Neural progenitor cell (in vitro differentiated cells): ENCODE results near the gene C12orf42. TPM values are rescaled to one million over a fixed set of nuclear protein-coding genes. Genes with fewer than 3 reads are reported as not detected.

Source experiments
- DNase-seq: peaks from one replicate; pipeline ENCODE4 v3.0.0-alpha.2; 2016; ENCODE audit warnings: low spot score
- H2AFZ ChIP-seq: fragments of 200-600 bp; sonication (generic); replicated peaks from 2 replicates; pipeline ENCODE4 v1.6.1; 2016; ENCODE audit warnings: antibody characterized with exemption
- H3F3A ChIP-seq: fragments of 200-600 bp; sonication (generic); 2 replicates; pipeline ENCODE4 v1.6.1; 2016; ENCODE audit warnings: antibody characterized with exemption, low read depth
- H3K27ac ChIP-seq: fragments of 200-600 bp; sonication (generic); 2 replicates; pipeline ENCODE4 v1.5.1; 2016; ENCODE audit warnings: mild to moderate bottlenecking
- H3K27me3 ChIP-seq: fragments of 200-600 bp; sonication (generic); 2 replicates; pipeline ENCODE4 v1.6.1; 2016; ENCODE audit warnings: mild to moderate bottlenecking, moderate library complexity
- H3K36me3 ChIP-seq: fragments of 200-600 bp; sonication (generic); 2 replicates; pipeline ENCODE4 v1.5.1; 2016
- H3K4me1 ChIP-seq: fragments of 200-600 bp; sonication (generic); 2 replicates; pipeline ENCODE4 v1.6.1; 2016; ENCODE audit warnings: mixed run types
- H3K4me2 ChIP-seq: fragments of 200-600 bp; sonication (generic); 2 replicates; pipeline ENCODE4 v1.6.1; 2016
- H3K4me3 ChIP-seq: fragments of 200-600 bp; sonication (generic); 2 replicates; pipeline ENCODE4 v1.5.1; 2016
- H3K79me2 ChIP-seq: fragments of 200-600 bp; sonication (generic); 2 replicates; pipeline ENCODE4 v1.6.1; 2016; ENCODE audit warnings: low read depth
- H3K9ac ChIP-seq: fragments of 200-600 bp; sonication (generic); 2 replicates; pipeline ENCODE4 v1.6.1; 2016
- H3K9me3 ChIP-seq: fragments of 200-600 bp; sonication (generic); 2 replicates; pipeline ENCODE4 v1.5.1; 2016; ENCODE audit warnings: low read depth
- H4K20me1 ChIP-seq: fragments of 200-600 bp; sonication (generic); 2 replicates; pipeline ENCODE4 v1.6.1; 2016; ENCODE audit warnings: low read depth
- H3K27ac Mint-ChIP-seq: 3 replicates; pipeline ENCODE4 v1.8.0; 2021; ENCODE audit warnings: mixed read lengths
- H3K27me3 Mint-ChIP-seq: 2 replicates; pipeline ENCODE4 v1.8.0; 2022; ENCODE audit warnings: low read depth, mild to moderate bottlenecking, inconsistent platforms, moderate library complexity, mixed read lengths; ENCODE audit not compliant: insufficient read depth
- H3K36me3 Mint-ChIP-seq: 3 replicates; pipeline ENCODE4 v1.8.0; 2021; ENCODE audit warnings: mixed read lengths
- H3K4me1 Mint-ChIP-seq: 3 replicates; pipeline ENCODE4 v1.8.0; 2021; ENCODE audit warnings: mixed read lengths
- H3K4me3 Mint-ChIP-seq: 3 replicates; pipeline ENCODE4 v1.8.0; 2021; ENCODE audit warnings: mild to moderate bottlenecking, moderate library complexity, mixed read lengths
- H3K9me3 Mint-ChIP-seq: 3 replicates; pipeline ENCODE4 v1.8.0; 2020; ENCODE audit warnings: mixed read lengths
- EZH2 ChIP-seq: fragments of 200-600 bp; sonication (generic); IDR thresholded peaks from 2 replicates; pipeline ENCODE4 v1.6.1; 2017; ENCODE audit warnings: antibody characterized with exemption, mild to moderate bottlenecking, moderate library complexity
- EZH2phosphoT487 ChIP-seq: fragments of 200-600 bp; sonication (generic); IDR thresholded peaks from 2 replicates; pipeline ENCODE4 v1.6.1; 2017; ENCODE audit warnings: antibody characterized with exemption
- total RNA-seq: library from RNA; depleted of rRNA; stranded (reverse); fragments of >200 nt; gene quantifications from 2 replicates; pipeline ENCODE4 v1.2.3, GENCODE V29; 2015; ENCODE audit warnings: low replicate concordance
- TF ChIP-seq, protein P1 (sequence below): fragments of 200-600 bp; sonication (generic); IDR thresholded peaks from 2 replicates; pipeline ENCODE4 v1.5.1; 2017; ENCODE audit warnings: antibody characterized with exemption, mild to moderate bottlenecking

C12orf42 gene
- total RNA-seq, 1 donor from 2014 or later: 1.1 TPM

DNA sequence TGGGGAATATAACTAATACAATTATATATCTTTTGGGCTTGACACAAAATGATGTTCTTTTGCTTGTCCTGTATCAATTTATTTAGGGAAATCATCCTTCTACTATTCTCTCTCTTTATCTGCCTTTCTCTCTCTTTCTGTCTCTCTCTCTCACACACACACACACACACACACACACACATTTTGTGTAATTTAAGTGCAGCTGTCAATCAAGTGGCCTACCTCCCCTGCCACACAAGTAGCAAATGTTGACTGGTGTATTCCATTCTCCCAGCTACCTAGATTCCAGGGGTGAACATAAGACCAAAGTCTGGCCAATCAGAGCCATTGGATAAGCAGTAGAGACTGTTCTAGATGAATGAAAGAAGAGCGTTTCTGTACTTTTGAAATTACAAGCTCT, 127.6 kb downstream of the C12orf42 start:
- no peak overlapping the region for H3K9ac ChIP-seq
- H3K27me3 ChIP-seq: no peaks in the 10 kb centered on the region
- H3K9me3 ChIP-seq: no peaks in the 10 kb centered on the region
- peaks cover 8% of the 10 kb centered on the region for H3K9me3 Mint-ChIP-seq
- H3K4me1 Mint-ChIP-seq: no peaks in the 10 kb centered on the region
- H3K27ac ChIP-seq: no peak overlapping the region
- no peaks in the 10 kb centered on the region for H4K20me1 ChIP-seq
- no peak overlapping the region for H3K27ac Mint-ChIP-seq
- no peaks in the 10 kb centered on the region for H3K4me1 ChIP-seq
- H2AFZ ChIP-seq: no peak overlapping the region
- H3K4me3 Mint-ChIP-seq: no peak overlapping the region
- no peak for TF ChIP-seq EZH2
- TF ChIP-seq EZH2phosphoT487: no peak
- TF ChIP-seq, protein P1, sequence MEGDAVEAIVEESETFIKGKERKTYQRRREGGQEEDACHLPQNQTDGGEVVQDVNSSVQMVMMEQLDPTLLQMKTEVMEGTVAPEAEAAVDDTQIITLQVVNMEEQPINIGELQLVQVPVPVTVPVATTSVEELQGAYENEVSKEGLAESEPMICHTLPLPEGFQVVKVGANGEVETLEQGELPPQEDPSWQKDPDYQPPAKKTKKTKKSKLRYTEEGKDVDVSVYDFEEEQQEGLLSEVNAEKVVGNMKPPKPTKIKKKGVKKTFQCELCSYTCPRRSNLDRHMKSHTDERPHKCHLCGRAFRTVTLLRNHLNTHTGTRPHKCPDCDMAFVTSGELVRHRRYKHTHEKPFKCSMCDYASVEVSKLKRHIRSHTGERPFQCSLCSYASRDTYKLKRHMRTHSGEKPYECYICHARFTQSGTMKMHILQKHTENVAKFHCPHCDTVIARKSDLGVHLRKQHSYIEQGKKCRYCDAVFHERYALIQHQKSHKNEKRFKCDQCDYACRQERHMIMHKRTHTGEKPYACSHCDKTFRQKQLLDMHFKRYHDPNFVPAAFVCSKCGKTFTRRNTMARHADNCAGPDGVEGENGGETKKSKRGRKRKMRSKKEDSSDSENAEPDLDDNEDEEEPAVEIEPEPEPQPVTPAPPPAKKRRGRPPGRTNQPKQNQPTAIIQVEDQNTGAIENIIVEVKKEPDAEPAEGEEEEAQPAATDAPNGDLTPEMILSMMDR: no peak
- H3K79me2 ChIP-seq: no peaks in the 10 kb centered on the region
- H3K4me3 ChIP-seq: no peak overlapping the region
- no peak for DNase-seq
- H3K36me3 Mint-ChIP-seq: no peaks in the 10 kb centered on the region
- no peak overlapping the region for H3K4me2 ChIP-seq
- H3F3A ChIP-seq: no peaks in the 10 kb centered on the region
- no peaks in the 10 kb centered on the region for H3K27me3 Mint-ChIP-seq
- H3K36me3 ChIP-seq: no peaks in the 10 kb centered on the region

GRCh38 chr12:103354403-103354802, 141.4 kb downstream of the C12orf42 start:
- no peaks in the 10 kb centered on the region for H3K36me3 ChIP-seq
- no peak for DNase-seq
- Mint-ChIP-seq H3K27me3 (no peaks in the 10 kb centered on the region), H3K27ac (no peak overlapping the region), H3K4me1 (peaks cover 5% of the 10 kb centered on the region), H3K4me3 (no peak overlapping the region), H3K36me3 (no peaks in the 10 kb centered on the region), H3K9me3 (peaks cover 2% of the 10 kb centered on the region)
- no peaks in the 10 kb centered on the region for H3F3A ChIP-seq
- H3K4me3 ChIP-seq: no peak overlapping the region
- no peaks in the 10 kb centered on the region for H3K9me3 ChIP-seq
- H3K79me2 ChIP-seq: no peaks in the 10 kb centered on the region
- H3K4me2 ChIP-seq: no peak overlapping the region
- peaks cover 12% of the 10 kb centered on the region for H3K4me1 ChIP-seq
- no peak overlapping the region for H3K27ac ChIP-seq
- H3K9ac ChIP-seq: no peak overlapping the region
- TF ChIP-seq EZH2: no peak
- TF ChIP-seq, protein P1: no peak
- TF ChIP-seq EZH2phosphoT487: no peak
- H2AFZ ChIP-seq: no peak overlapping the region
- no peaks in the 10 kb centered on the region for H4K20me1 ChIP-seq
- no peaks in the 10 kb centered on the region for H3K27me3 ChIP-seq

GRCh38 chr12:103353913-103354312, 141.9 kb downstream of the C12orf42 start:
- Histone ChIP-seq H3K4me1 (peaks cover 12% of the 10 kb centered on the region), H3K27me3 (no peaks in the 10 kb centered on the region), H3K79me2 (no peaks in the 10 kb centered on the region), H3K4me3 (no peak overlapping the region), H3K9ac (no peak overlapping the region), H3F3A (no peaks in the 10 kb centered on the region), H2AFZ (peak overlapping the region; percentile 42), H3K27ac (no peak overlapping the region), H3K4me2 (no peak overlapping the region), H3K9me3 (no peaks in the 10 kb centered on the region), H4K20me1 (no peaks in the 10 kb centered on the region), H3K36me3 (no peaks in the 10 kb centered on the region)
- Mint-ChIP-seq H3K27me3 (no peaks in the 10 kb centered on the region), H3K27ac (no peak overlapping the region), H3K4me1 (peaks cover 5% of the 10 kb centered on the region), H3K4me3 (no peak overlapping the region), H3K36me3 (no peaks in the 10 kb centered on the region), H3K9me3 (peaks cover 2% of the 10 kb centered on the region)
- no peak for DNase-seq
- no peak for TF ChIP-seq EZH2
- no peak for TF ChIP-seq EZH2phosphoT487
- TF ChIP-seq, protein P1: no peak

- peaks cover 5% of the 10 kb centered on the region for H3K4me1 Mint-ChIP-seq
- H3K36me3 Mint-ChIP-seq: no peaks in the 10 kb centered on the region
- H3K27ac Mint-ChIP-seq: no peak overlapping the region
- Histone ChIP-seq H3K36me3 (no peaks in the 10 kb centered on the region), H3K9ac (no peak overlapping the region), H3K9me3 (no peaks in the 10 kb centered on the region), H3K4me2 (no peak overlapping the region), H4K20me1 (no peaks in the 10 kb centered on the region), H3K27ac (no peak overlapping the region), H2AFZ (no peak overlapping the region), H3K79me2 (no peaks in the 10 kb centered on the region), H3F3A (no peaks in the 10 kb centered on the region), H3K4me1 (peaks cover 12% of the 10 kb centered on the region), H3K27me3 (no peaks in the 10 kb centered on the region), H3K4me3 (no peak overlapping the region)
- H3K9me3 Mint-ChIP-seq: no peaks in the 10 kb centered on the region
- H3K4me3 Mint-ChIP-seq: no peak overlapping the region
- DNase-seq: no peak
- H3K27me3 Mint-ChIP-seq: no peaks in the 10 kb centered on the region
- TF ChIP-seq EZH2 (no peak), EZH2phosphoT487 (no peak)
- TF ChIP-seq, protein P1: no peak
These were observed 145.7 kb downstream of the C12orf42 start for GRCh38 chr12:103350116-103350515.
